Stimulated activated CD4-positive, alpha-beta T cell treated with anti-CD3 and anti-CD28 coated beads, Interleukin-15, amount 100 ng/mL, for 1 hour (primary cell): ENCODE measurements around the gene TMEM121.

Source experiments
- DNase-seq, 2 donors: peaks; one replicate each; pipeline ENCODE4 v3.0.0-alpha.2; 2020; ENCODE audit warnings: low read depth in 1 of 2, low spot score in 1 of 2

Gene TMEM121

DNA sequence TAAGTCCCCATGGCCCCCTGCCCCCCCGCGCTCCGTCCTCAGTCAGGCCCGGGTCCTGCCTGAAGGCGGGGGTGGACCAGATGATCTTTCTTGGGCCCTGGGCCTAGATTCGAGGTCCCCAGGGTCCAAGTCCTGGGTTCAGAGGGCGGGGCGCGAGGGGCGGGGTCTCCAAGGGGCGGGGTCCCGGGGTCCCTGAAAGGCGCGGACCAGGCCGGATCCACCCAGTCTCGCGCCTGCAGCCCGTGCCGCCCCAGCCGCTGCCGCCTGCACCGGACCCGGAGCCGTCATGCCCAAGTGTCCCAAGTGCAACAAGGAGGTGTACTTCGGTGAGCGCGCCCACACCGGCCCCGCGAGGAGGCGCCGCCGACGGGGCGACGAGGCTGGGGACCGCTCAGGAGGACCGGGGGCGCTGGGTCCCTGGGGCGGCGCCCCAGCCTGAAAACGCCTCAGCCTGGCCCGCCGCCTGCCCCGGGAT lies 39.4 kb upstream of the TMEM121 start:
- DNase-seq: peak in 1 of 2 donors; percentile 54

DNA sequence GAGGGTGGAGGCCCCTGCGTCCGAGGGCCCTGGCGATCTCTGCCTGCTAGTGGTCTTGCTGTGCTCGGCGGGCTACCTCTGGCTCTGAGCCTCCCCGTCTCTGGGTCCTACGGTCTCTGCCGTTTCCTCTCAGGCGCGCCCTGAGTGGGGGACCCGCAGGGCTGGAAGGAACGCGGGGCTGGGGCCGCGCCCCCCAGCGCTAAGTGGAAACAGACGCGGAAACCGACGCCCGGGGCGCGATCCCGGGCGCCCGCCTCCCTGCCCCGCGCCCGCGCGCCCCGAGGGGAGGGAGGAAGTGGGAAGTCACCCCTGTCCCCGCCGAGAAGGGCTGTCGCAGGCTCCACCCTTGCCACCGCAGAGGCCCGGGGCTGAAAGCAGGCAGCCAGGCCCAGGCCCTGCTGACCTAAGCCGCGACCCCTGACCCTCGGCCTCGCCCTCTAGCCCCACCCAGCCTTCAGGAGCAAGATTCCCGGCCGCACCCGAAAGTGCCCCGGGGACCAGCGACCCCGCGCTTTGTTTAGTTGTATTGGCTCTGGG lies 38.9 kb upstream of the TMEM121 start:
- peak in 1 of 2 donors; percentile 62 for DNase-seq

DNA sequence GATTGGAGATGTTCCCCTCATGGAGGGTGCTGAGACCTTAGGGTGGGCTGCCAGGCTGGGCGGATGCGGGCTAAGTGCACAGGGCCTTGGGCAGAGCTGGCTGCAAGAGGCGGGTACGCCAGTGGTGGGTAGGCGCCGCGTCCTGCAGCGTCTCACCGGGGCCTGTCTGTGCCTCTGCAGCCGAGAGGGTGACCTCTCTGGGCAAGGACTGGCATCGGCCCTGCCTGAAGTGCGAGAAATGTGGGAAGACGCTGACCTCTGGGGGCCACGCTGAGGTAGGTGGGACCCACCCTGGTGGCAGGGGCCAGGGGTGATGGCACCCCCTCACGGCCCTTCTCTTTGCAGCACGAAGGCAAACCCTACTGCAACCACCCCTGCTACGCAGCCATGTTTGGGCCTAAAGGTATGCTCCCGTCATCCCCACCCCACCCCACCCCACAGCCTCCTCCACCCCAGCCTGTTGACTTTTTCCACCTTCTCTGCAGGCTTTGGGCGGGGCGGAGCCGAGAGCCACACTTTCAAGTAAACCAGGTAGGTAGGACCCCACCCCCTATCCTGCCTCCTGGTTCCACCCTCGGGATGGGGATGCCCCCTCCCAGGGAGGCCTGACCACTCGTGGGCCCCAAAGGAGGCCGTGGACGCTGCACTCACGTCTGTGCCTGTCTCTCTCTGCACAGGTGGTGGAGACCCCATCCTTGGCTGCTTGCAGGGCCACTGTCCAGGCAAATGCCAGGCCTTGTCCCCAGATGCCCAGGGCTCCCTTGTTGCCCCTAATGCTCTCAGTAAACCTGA lies 38.2 kb upstream of the TMEM121 start:
- no peak for DNase-seq

DNA sequence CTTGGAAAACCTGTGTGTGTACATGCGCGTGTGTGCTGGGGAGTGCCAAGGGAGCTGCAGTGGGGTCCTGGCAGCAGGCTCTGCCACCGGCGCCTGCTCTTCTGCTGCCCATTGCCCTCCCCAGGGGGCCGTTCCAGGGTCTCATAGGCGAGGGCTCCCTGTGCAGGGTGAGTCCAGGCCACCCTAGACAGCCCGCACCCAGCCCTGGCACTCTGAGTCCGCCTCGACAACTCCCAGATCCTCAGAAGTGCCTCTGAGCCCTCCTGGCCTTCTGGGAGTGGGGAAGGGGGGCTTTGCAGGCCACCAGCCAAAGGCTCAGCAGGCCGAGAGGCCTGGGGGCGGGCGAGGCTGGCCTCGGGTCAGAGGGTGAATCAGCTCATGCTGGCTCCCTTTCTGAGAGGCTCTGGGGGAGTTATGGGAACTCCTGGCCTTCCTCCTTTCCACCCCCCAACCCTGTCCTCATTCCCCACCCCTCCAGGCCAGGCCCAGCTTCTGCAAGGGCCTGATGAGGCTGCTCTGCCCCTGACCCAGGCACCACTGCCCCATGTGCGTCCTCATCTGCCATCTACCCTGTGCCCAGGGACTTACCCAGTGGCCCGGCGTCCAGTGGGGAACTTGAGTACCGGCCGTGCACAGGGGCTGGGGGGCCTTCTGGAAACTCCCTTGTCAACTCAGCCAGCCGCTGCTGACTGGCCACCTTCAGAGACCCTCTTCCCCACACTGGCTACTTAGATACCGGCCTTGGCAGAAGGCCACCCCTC lies 37.4 kb upstream of the TMEM121 start:
- DNase-seq: no peak

DNA sequence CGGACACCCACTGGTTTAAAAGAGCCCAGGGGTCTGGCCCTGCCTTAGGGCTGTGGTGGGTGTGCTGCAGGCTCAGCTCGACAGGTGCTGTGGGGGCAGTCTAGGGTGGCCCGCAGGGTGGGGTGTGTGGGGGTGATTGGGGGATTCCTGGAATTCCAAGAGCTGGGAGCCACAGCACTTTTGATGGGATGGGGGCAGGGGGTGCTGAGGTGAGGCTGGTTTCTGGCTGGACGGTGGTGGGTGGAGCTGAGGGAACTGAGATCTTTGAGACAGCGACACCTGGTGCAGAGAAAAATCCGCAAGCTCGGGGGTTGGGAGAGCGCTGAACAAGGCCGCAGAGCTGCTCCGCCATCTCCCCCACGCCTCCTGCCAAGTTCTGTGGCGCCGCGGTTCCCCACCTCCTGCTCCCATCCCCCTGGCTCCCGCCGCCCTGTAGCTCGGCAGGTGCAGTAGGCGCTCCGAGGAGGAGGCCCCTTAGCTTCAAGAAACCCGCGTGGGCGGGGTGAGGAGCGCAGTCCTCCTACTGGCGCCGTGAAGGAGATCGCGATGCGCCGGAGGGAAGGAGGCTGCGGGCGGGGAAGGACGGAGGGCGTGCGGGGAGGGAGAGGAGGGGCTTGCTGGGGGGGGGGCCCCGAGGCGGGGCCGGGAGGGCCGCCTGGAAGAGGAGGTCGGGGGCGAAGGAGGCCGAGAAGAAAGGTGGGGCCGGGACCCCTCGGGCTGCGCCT lies 36.7 kb upstream of the TMEM121 start:
- peak; percentile 64 to 72 for DNase-seq

DNA sequence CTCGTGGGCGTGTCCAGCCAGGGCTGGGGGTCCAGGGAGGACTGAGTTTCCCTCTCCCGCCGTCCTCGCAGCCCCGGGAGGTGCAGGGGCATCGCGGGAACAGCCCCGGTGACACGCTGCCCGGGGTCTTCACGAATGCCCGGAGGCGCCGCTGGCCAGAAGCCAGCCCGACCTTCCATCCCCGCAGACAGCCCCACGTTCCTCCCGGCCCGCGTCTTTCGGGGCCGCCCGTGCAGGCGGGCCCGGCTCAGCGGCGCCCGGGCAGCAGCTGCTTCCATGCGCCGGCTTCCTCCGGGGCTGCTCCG lies 36.2 kb upstream of the TMEM121 start:
- no peak for DNase-seq

DNA sequence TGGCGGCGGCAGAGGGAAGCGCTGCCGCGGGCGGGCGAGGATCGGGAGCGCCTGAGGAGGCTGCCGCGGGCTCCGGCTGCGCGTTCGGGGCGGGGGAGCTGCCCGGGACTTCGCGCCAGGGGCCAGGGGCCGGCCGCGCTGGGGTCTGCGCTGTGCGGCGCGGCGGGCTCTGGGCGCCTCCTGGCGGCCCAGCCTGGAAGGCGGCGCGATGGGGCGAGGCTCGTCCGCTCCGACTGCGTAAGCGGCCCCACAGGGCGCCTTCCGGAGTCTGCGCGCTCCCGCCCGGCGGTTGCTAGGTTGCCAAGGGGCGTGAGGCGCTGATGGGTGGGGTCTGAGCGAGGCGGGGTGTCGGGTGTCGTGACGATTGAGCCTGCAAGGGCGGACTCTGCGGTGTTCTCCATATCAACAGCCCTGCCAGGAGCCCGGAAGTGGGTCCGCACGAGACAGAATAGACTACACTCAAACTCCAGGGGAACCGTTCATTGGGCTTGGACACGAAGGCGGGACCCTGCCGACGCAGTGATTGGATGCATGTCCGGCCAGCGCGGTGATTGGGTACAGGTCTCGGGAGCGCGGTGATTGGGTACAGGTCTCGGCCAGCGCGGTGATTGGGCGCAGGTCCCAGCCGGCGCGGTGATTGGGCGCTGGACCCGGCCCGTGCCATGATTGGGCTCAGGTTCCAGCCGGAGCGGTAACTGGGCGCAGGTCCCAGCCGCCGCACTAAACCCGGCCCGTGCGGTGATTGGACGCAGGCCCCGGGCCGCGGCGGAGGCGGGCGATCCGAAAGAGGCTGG lies 35.6 kb upstream of the TMEM121 start, which contains the start of gene TEDC1:
Gene TEDC1 (plus strand): TSS at position 675 of the 794 bp plus-strand sequence. CDS start 130 bp downstream, outside the sequence.
- DNase-seq: peak; percentile 96 to 99

DNA sequence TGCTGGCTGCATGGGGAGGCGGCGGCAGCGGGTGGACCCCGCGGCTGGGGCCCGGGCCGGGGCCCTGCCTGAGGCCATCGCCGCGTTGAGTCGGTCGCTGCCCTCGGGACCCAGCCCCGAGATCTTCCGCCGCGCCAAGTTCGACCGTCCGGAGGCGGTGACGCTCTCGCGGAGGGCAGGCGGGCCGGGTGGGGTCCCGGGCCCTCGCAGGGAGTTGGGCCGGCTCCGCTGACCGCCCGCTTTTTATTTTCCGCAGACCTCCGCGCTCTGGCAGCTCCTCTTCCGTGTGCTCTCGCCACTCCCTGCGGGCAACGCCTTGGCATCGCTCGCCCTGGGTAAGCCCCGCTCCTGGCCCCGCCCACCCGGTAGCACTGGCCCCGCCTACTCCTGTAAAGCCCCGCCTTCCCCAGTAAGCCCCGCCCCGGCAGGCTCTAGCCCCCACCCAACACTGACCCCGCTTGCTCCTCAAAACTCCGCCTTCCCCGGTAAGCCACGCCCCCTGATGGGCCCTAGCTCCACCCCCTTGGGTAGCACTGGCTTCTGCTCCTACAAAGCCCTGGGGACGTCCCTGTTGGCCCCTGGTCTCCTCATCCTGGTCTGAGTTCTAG lies 34.9 kb upstream of the TMEM121 start:
- peak; percentile 69 to 83 for DNase-seq

DNA sequence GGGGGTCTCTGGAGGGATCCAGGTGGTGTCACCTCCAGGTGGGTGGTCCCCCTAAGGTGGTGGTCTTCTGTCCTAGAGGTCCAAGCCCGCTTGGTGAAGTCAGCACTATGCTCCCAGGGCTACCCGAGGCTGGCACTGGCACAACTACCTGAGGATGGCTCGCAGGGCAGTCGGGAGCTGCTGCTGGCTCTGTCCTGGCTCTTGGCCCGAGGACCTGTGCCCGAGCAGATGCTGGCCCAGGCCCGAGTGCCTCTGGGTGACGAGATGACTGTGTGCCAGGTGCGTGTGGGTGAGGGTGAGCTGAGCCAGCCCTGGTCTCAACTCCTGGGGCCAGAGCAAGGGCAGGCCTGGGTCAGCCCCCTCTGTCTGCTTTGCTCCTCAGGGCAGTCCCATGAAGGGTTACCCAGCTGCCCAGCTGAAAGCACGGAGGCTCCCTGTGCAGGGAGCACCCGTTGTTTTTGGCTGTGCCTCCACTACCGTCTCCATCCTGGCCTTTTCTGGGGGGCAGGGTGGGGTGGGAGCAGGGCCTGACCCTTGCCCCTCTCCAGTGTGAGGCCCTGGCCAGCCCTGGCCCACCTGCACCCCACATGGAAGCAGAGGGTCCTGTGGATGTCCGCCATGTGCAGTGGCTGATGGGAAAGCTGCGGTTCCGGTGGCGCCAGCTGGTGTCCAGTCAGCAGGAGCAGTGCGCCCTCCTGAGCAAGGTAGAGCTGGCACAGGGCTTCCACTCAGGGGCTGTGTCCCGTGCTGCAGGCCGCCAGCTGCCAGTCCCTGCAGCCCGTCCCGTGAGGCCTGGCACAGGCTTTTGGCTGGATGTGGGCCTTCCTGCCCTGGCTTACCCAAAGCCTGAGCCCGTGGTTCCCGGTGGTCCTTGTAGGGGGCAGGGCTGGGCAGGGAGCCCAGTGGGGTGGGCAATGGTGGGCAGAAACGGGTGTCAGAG lies 34.1 kb upstream of the TMEM121 start:
- DNase-seq: no peak

DNA sequence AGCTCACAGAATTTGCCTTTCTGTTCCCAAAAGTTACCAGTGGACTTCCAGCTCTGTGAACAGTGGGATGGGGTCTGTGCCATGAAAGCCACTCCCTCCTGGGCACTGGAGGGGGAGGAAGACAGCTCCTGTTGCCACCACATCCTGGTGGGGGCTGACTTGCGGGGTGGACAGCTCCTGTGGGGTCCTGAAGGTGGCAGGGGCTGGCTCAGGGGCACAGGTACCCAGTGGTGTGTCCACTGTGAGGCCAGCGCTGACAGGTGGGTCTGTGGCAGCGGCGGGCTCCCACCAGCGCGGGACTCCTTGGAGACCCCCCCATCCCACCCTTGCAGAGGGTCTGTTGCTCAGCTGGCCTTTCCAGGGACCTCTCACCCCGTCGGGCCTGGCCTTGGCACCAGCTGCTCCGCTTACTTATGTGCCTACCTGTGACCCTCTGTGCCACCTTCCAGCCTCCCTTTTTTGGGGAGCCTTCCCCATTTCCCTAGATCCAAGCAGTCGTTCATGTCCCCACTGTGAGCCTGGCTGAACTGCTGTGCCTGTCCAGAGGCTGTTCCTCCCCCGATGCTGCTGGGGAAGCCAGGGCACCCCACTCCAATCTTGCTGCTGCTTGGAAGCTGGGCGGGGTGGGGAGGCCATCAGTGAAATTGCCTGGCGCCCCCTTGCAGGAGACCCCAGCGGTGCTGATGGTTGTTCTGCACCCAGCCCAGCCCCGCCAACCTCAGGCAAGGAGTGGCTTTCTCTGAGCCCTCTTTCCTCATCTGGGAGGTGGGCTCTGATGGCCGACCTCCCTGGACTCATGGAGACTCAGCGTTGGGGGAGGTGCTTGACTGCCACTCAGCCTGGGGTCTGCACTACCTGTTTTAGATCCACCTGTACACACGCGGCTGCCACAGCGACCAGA lies 33.2 kb upstream of the TMEM121 start:
- no peak for DNase-seq

DNA sequence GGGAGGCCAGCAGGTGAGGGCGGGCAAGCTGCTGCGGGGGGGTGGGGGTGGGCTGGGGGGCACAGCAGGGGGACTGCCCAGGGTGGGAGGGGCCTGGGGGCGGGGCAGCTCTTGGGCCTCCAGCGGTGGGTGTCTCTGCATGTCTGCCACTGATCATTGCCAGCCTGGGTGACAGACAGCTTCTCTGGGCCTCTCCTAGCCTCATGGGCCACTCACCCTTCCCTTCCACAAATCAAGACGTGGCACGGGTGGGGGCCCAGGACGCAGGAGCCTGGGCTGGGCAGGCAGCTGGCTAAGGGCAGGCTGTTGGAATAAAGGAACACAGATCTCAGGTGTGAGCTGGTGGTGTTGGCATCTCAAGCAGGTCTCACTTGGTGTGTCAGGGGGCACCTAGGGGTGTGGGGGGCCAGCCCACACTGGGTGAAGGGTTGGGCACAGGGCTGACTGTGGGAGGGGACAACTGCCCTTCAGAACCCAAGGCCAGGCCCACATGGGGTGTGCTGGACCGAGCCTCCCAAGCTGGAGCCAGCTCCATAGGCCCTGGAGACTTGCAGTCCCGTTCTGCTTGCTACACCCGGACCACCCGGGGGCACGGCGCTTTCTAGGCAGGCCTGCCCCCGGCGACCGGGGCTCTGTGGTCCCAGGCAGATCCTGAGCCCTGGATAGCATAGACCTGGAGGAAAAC lies 32.3 kb upstream of the TMEM121 start:
- no peak for DNase-seq

DNA sequence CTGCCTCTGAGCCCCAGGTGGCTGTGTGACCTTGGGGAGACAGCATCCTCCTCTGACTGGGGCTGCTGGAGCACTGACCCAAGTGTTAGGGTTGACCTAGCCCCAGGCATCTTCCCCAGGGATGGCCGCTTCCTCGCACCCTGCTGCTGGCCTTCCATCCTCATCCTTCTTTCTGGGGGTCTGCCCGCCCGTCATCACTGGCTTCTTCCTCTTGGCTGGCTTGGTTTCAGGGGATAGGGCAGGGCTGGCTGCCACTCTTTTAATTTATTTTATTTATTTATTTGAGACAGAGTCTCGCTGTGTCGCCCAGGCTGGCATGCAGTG lies 31.8 kb upstream of the TMEM121 start:
- no peak for DNase-seq

DNA sequence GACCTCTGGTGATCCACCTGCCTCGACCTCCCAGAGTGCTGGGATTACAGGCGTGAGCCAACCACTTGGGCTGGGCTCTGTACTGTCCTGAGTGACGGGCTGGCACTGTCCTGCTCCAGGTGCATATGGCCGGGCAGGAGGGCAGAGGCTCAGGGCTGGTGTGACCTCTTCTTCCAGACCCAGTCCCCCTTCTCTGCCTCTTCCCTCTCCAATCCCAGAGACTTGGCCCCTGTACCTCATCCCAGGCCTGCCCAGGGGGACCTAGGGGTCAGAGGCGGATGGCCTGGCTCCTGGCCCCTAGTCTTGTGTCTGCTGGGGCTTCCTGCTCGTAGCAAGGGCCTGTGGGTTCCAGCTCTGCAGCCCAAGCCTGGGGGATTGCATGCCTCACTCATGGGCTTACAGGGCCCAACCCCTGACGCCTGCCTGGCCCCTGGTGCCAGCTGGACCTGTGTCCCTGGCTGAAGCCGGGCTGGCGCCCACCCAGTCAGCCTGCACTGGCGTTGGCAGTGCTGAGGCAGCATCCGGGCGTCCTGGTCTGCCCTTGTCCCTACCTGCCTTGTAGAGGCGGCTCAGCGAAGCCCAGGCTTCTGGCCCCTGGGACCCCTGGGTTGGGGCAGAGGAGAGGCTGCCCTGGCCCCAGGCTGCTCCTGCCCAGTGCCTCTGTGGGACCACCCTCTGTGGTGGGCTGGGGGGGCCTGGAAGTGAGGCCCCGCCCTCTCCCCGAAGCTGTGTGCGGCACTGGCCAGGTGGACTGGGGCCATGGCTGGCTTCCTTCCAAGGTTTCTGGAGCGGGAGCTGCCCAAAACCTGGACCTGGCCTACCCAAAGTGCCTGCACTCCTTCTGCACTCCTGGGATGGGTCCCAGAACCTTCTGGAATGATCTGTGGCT lies 31.0 kb upstream of the TMEM121 start:
- DNase-seq: no peak

DNA sequence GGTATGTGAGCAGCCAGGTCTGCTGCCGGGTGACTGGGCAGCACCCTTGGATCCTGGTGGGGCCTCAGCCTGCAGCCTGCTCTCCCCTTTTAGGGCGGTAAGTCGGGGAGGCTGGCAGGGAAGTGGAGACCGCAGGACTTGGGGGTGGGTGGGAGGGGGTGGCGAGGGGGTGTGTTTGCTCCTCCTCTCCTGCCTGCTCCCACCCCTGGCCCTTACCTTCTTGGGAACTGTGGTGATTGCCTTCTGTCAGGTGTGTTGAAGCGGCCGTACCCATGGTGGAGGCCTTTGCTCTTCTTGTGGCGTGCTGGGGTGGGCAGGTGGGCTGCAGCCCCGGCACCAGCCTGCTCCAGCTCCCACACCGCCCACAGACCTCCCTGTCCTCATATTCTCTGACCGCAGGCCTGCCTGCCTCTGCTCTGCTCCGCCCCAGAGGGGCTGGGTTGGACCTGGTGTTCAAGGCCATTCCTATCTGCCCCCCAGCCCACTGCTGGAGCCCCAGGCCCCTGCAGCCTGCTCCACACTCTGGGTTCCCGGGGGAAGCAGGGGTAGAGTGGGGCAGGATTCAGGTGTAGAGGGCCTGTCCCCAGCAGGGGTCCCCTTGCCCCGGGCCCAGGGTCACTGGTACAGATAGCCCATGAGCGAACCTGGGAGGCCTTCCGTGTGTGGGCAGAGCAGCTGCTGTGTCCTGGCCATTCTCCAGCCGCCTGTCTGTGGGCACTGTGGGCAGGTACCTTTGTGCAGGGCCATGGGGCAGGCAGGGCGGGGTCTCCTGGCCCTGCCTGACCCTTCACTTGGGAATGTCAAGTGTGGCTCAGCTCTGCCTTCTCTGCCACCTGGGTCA lies 30.2 kb upstream of the TMEM121 start:
- no peak for DNase-seq

DNA sequence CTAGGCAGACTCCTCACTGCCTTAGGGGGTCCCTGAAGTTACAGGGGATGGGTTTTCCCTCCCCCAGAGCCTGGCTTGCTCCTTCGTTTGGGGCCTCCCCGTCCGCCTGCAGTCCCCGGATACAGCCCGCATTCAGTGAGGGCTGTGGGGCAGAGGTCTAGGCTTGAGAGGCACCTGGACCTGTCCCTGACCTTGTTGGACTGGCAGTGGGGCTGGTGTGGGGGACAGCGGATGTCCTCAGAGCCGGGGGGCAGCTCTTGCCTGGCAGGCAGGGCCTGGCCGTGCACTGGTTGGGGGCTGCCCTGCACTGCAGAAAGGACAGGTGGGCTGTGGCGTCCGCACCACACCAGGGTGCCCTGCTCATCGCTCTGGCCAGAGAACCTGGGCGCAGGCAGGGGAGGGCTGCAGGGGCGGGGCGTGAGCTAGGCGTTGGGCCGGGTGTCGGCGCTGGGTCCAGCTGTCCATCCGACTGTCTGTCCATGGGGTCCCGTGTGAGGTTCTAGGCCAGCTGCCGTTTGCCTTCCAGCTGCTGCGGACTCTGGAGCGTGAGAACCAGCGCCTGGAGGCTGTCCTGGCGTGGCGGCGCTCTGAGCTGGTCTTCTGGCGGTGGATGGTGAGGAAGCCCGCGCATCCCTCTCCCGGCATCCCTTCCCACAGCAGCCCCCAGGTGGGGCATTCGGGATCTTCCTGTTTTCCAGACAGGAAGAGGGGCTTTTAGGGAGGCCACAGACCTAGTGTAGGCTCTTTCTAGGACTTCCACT lies 29.4 kb upstream of the TMEM121 start:
- DNase-seq: no peak
